GM12892 (cell line): ENCODE data around the gene RGL4.

ENCODE experiments used
- POLR2A ChIP-seq: IDR thresholded peaks from 2 replicates; pipeline ENCODE4 v1.6.1; 2011; ENCODE audit warnings: low read depth, low read length, control low read depth
- POLR2AphosphoS5 ChIP-seq: IDR thresholded peaks from 2 replicates; pipeline ENCODE4 v1.6.1; 2011; ENCODE audit warnings: low read depth, low read length, control low read depth

GRCh38 chr22:23651676-23652075 is 39.1 kb upstream of the RGL4 start:
- TF ChIP-seq POLR2AphosphoS5 = no peak
- TF ChIP-seq POLR2A = no peak
